Left colon (tissue), 2 donors: ENCODE measurements around the gene GNA15. TPM values are rescaled to one million over a fixed set of nuclear protein-coding genes. Genes with fewer than 3 reads are reported as not detected.
"Not testable (repeated sequence)": the region's sequence is repeated elsewhere in the genome, so short reads cannot be mapped to it uniquely, and the experiment has no call there.

Experiments
- ATAC-seq: fragments of 200-7000 bp; cut with Tn5 transposase; one replicate; pipeline ENCODE4 v1.9.1; 2020; ENCODE audit warnings: mild to moderate bottlenecking, moderate library complexity
- DNase-seq, 2 donors: peaks; one replicate each; pipeline ENCODE4 v3.0.0-alpha.2; 2020
- intact Hi-C, 2 donors: fragments of 100-400 bp; cut with DNase I in 1 of 2; cut with micrococcal nuclease in 1 of 2; formaldehyde crosslinking; loops; one replicate each; pipeline versions ENCODE4 v1.11.2 to v1.14.0; 2022; cut with DNase I, micrococcal nuclease
- total RNA-seq, 2 donors: library from RNA; stranded (reverse); fragmentation: NEBNext Ultra II Directional; extraction: Animal tissue kit (Norgen Biotek cat#: 25700); gene quantifications; one replicate each; pipeline ENCODE4 v1.2.1, GENCODE V29; 2021
- donor health status: DM: no; HTN: no; CAD: no.
- donor health status: DM: yes; HTN: yes; CAD: no.

Gene GNA15
- total RNA-seq, 2 donors from 2014 or later, result 3.0 to 4.8 TPM

DNA sequence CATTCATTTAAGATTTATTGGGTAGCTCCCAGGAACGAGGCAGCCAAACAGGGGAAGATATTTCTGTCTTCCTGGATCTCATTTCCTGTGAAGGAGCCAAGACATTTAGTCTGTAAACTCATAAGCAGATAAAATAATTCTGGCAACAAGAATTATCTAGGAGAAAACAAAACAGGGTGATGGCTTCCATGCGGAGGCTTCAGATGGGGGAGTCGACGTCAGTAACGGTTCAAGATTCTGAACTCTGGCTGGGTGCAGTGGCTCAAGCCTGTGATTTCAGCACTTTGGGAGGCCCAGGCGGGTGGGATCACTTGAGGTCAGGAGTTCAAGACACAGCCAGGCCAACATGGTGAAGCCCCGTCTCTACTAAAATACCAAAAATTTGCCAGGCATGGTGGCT lies 1.3 kb downstream of the GNA15 start:
- ATAC-seq, result no peak
- DNase-seq, result no peak
- intact Hi-C loops, result no loop called here

DNA sequence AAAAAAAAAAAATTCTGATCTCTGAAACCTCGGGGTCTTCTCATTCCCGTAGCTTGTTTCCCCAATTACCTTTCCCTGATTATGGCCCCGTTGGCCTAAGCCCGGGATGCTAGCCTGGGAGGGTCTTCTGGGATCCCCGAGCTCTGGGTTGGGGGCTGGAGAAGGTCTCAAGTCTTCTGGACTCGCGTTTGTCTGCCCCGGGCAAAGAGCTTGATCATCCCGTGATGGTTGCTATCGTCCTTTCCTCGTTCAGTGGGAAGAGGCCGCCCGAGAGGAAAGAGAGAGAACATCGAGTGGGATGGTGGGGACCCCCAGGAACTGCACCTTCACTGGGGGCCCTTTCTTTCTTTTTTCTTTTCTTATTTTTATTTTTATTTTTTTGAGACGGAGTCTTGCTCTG lies 2.4 kb downstream of the GNA15 start:
- intact Hi-C loops, result no loop called here
- DNase-seq, result no peak
- no peak for ATAC-seq

DNA sequence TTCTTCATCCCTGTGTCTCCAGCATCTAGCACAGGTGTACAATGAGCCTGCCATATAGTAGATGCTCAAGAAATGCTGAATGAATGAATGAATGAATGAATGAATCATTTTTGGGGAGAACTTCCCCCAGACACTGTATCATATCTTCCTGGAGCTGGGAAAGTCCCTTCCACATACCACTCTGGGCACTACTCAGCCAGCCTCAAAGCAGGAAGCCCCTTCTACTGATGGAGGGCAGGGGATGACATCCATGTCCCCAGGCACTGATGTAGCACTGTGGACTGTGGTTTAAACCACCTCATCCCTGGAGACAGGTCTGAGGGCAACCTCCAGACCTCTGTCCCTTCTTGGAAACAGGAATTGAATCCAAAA lies 4.8 kb downstream of the GNA15 start:
- intact Hi-C loops, result no loop called here
- DNase-seq, result no peak
- ATAC-seq, result no peak

DNA sequence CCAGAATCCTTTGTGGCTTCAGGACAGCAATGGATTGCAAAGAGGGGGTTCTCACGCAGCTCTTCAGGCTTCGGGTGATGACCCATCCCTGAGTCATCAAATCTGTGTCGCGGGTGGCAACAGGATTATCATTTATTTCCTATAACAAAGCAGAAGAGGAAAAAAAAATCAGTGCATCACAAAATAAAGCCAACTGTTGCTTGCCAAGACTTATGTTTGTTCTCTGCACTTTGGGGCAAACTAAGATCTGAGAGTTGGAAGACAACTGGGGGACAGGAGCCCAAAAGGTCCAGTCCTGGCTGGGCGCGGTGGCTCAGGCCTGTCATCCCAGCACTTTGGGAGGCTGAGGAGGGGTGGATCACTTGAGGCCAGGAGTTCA lies 6.4 kb downstream of the GNA15 start:
- DNase-seq, result no peak
- intact Hi-C loops, result no loop called here
- no peak for ATAC-seq

DNA sequence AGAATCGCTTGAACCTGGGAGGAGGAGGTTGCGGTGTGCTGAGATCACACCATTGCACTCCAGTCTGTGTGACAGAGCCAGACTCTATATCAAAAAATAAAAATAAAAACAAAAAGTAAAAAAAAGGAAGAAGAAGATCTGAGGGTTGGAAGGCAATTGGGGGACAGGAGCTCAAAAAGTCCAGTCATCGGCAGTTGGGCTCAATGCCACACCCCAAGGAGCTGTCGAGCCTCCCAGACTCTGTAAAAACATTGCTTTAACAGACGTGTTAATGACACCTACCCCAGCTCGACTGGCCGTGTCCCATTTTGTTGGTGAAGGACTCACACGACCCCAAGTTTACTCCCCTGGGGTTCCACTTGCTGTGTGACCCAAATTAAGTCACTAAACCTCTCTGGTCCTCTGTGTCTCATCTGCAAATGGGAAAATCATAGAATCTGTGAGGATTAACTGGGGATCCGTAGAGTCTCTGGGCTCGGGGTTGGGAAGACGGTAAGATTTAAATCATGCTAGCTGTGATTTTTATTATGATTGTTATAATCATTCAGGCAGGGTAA lies 7.0 kb downstream of the GNA15 start:
- DNase-seq (no peak), ATAC-seq (no peak)
- intact Hi-C loops, result no loop called here

DNA sequence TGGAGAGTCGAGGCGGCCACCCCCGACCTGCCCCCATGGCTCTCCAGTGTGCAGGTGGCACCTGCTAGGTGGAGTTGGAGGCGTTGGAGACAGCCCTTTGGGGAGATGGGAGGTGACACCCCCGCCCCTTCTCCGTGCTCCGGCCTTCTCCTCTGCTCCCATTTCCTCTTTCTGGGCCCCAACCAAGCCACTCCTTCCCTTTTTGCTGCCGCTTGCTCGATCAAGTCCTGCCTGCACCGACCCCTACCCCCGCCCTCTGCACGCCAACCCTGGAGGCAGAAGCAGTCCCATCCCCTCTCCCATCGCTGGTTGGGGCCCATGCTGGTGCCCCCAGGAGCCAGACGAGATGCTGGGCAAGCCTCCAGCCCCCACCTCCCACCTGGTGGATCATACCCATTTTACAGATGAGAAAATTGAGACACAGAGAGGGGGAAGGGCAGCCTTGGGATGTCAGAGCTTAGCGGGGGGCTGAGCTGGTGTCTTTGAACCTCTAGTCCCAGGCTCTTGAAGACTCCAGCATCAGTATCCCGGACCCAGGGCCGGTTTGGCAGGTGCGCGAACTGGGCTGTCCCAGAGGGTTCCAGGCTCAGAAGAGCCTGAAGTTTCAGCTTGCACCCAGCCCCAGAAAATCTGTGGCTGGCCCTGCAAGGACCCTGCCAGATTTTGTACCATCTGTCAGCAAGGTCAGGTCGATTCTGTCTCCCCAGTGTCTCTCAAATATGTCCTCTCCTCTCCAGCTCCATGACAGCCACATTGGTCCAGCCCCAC lies 10.3 kb downstream of the GNA15 start:
- intact Hi-C loops, result no loop called here
- peak; percentile 9 for ATAC-seq
- no peak for DNase-seq

DNA sequence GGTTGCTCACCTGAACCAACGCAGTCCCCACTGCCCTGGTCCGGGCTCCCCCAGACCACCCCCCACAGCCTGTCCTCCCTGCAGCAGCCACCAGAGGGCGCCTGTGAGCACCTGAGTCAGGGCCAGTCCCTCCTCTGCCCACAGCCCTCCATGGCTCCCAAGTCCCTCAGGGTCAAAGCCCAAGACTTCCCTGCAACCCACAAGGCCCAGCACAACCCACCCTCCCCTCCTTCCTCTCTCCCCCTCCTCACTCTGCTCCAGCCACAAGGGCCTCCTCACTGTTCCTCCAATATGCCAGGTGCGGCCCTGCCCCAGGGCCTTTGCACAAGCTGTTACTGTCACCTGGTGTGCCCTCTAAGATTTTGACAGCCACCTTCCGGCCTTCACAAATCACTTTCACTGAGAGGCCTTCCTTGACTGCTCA lies 10.9 kb downstream of the GNA15 start:
- peak; percentile 35 for ATAC-seq
- intact Hi-C loops, result no loop called here
- DNase-seq, result peak in 1 of 2 donors; percentile 38

DNA sequence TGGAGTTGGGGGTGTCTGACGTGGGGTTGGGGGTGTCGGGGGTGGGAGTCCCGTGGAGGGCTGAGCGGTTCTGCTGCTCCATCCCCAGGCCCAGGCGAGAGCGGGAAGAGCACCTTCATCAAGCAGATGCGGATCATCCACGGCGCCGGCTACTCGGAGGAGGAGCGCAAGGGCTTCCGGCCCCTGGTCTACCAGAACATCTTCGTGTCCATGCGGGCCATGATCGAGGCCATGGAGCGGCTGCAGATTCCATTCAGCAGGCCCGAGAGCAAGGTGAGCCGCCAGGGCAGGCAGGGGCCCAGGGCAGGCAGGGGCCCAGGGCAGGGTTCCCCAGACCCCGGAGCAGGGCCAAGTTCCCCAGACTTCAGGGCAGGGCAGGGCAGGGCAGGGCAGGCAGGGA lies 12.7 kb downstream of the GNA15 start:
- ATAC-seq (no peak), DNase-seq (no peak)
- intact Hi-C loops, result no loop called here

DNA sequence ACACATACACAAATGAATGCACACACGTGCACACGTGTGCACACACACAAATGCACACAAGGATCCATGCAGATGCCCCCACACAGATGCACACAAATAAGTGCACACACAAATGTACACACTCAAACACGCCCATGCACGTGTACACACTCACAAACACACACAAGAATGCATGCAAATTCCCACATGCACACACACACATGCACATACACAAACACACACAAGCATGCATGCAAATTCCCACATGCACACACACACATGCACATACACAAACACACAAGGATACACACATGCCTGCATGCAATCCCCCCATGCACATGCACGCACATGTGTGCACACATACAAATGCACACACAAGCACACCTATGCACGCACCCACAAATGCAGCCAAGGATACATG lies 13.3 kb downstream of the GNA15 start:
- intact Hi-C loops, result no loop called here
- DNase-seq (no peak), ATAC-seq (no peak)

DNA sequence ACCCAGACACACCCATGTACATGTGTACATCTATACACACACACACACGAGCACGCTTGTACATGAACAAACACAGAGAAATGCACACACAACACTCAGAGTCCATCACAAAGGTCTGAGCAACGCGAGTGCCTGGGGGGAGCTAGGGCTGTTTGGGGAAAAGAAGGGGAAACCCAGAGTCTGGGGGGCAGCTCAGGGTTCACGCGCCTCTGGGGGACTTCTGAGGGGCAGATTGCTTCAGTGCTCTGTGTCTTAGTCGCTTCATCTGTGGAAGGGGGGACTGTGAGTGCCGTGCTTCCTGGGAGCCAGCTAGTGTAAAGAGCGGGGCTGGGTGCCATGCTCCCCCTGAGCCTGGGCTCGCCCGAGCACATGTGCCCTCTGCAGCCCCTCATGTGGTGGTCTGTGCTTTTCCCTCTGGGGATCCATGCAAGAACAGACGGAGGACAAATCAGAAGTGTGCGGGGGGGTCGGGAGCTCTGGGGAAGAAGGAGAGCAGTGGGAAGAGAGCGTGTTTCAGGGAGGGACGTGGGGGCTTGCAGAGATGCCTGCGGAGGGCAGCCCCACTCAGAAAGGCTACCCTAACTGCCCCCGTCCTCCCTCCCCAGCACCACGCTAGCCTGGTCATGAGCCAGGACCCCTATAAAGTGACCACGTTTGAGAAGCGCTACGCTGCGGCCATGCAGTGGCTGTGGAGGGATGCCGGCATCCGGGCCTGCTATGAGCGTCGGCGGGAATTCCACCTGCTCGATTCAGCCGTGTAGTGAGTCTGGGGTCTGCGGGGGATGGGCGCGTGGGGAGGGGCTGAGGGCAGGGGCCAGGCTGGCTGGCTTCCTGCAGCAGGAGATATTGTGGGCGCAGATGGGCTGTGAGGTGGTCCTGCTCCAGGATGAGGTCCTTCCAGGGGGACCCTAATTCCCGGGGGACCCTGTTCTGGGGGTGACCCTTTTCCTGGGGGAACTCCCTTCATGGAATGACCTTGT lies 14.0 kb downstream of the GNA15 start:
- intact Hi-C loops, result no loop called here
- no peak for DNase-seq
- no peak for ATAC-seq

DNA sequence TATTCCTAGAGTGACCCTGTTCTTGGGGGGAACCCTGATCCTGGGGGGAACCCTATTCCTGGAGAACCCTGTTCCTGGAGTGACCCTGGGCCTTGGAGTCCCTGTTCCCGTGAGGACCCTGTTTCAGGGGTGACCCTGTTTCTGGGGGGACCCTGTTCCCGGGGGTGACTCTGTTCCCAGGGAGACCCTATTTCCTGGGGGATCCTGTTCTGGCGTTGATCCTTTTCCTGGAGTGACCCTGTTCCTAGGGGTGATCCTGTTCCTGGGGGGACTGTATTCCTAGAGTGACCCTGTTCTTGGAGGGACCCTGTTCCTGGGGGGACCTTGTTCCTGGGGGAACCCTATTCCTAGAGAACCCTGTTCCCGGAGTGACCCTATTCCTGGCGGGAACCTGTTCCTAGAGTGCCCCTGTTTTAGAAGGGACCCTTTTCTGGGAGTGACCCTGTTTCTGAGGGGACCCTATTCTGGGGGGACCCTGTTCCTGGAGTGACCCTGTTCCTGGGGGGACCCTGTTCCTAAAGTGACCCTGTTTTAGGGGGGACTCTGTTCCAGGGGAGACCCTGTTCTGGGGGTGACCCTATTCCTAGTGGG lies 15.0 kb downstream of the GNA15 start:
- ATAC-seq (no peak), DNase-seq (no peak)
- intact Hi-C loops, result no loop called here

DNA sequence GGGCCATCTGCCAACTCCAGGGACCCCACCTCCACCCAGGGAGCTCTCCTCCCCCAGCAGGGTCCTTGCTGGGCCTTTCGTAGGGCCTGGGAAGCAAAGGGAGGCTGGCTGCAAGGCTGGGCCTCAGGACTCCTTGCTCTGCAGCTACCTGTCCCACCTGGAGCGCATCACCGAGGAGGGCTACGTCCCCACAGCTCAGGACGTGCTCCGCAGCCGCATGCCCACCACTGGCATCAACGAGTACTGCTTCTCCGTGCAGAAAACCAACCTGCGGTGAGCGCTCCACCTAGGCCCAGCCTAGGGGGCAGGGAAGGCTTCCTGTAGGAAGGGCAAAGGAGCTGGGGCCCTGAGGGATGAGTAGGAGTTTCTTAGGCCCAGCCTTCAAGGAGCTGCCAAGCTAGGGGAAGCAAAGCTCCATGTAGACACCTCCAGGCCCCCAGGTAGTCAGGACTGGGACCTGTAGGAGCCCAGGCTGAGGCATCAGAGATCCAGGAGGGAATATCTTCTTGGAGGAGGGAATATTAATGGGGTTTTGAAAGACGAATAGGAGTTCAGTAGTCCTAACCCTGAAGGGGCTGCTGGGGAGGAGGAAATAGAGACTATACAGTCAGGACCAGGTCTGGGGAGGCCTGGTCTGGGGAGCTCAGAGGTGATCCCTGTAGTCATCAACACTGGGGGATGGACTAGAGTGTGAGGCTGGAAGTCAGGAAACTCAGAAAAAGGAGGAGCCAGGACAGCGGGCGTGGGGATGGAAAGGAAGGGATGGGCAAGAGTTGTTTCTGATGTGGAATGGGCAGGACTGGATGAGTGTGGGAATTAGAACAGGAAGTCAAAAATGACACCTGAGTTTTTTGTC lies 16.0 kb downstream of the GNA15 start:
- DNase-seq, result no peak
- no peak for ATAC-seq
- intact Hi-C loops, result no loop called here

DNA sequence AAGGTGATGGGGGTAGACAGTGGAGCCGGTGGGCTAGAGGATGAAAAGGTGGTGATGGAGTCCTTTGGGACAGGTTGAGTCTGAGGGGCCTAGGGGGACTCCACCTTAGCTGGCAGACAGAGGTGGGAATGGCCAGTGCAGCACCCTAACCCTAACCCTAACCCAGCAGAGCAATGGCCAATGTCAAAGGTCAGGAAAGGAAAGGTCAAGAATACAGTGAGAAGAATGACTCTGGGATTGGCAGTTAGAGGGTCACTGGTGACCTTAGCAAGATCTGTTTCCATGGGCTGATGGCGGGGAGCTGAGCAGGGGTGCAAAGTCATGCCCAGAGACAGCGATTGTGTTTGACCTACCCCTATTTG lies 16.6 kb downstream of the GNA15 start:
- ATAC-seq, result no peak
- intact Hi-C loops, result no loop called here

DNA sequence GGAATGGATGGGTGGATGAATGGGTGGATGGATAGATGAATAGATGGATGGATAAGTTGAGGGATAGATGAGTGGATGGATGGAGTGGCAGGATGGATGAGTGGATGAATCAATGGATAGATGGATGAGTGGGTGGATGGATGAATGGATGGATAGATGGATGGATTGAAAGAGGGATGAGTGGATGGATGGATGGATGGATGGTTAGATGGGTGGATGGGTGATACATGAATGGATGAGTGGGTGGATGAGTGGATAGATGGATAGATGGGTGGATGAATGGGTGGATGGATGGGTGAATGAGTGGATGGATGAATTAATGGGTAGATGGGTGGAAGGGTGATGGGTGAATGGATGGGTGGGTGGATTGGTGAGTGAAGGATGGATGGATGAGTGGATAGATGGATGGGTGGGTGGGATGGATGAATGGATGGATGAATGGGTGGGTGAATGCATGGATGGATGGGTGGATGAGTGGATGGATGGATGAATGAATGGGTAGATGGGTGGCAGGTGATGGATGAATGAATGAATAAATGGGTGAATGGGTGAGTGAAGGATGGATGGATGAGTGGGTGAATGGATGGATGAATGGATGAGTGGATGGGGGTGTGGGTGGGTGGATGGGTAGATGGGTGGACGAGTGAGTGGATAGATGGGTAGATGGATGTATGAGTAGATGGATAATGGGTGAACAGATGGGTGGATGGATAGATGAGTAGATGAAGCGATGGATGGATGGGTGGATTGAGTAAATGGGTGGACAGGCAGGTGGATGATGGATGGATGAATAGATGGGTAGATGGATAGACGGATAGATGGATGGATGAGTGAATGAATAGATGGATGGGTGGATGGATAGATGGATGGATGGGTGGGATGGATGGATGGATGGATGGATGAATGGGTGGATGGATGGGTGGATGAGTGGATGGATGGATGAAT lies 17.7 kb downstream of the GNA15 start:
- ATAC-seq (no peak), DNase-seq (no peak)
- intact Hi-C loops, result no loop called here

More for the DNA sequence above, 16.6 kb downstream of the GNA15 start:
- DNase-seq, result no peak

DNA sequence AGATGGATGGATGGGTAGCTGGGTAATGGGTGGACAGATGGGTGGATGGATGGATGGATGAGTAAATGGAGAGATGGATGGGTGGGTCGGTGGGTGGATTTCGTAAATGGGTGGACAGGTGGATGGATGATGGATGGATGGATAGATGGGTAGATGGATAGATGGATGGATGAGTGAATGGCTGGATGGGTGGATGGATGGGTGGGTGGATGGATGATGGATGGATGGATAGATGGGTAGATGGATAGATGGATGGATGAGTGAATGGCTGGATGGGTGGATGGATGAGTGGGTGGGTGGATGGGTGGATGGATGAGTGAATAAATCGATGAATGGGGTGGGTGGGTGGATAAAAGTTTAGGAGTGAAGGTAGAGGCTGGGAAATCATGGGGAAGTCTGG lies 18.6 kb downstream of the GNA15 start:
- DNase-seq, ATAC-seq, intact Hi-C loops: not testable (repeated sequence)

DNA sequence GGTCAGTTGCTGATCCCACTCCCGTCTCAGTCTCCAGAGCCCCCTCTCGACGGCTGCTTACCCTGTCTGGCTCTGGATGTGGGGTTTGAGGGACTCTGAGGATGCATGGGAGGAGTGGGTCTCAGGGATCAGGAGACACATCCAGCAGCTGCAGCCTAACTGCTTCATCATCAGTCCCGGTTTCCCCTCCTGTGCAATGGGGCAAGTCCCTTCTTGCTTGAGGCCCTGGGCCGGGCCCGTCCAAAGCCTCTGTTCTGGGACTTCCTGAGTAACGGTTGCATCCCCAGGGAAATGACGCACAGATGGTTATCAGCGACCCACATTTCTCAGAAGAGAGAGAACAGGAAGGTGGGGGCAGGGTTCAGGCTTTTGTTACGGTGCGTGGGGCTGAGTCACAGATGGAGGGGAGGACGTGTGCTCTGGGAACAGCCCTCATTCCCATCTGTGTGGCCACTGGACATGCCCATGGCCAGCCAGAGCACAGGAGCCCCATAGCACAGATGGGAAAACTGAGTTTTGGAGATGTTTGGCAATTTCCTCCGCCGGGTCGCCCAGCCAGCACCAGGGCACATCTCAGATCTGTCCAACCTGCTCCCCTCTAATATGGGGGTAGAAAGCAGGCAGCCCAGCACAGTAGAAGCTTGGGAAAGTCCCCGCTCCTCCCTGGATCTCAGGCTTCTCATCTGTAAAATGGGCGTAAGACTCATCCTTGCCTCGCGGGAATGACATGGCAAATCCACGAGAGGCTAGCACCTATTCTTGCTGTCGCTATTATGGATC lies 19.3 kb downstream of the GNA15 start:
- DNase-seq (peak; percentile 48 to 73), ATAC-seq (no peak)
- intact Hi-C loops, result no loop called here
